ENCODE measurements around the gene PPIE. TPM values are rescaled to one million over a fixed set of nuclear protein-coding genes. Genes with fewer than 3 reads are reported as not detected.

The PPIE gene
- total RNA-seq: 43.5 to 45.5 TPM (median 45.2 TPM) in 3 replicates

GRCh38 chr1:39738622-39739366, at the start of gene PPIE:
Gene PPIE, plus strand, starts transcription at chr1:39738882. Its CDS starts 19 bp downstream, at chr1:39738901.
- H3K27ac Mint-ChIP-seq: peak within 1 kb of the TSS; percentile 93
- no peak for TF ChIP-seq CTCF (IDR thresholded peaks at IDR 0.05; ENCODE audit: unreplicated experiment)
- H3K27me3 Mint-ChIP-seq (ENCODE audit: low read depth): peaks cover 37% of the 10 kb centered on the region
- peaks cover 17% of the 10 kb centered on the region for H3K4me1 Mint-ChIP-seq
- H3K4me3 Mint-ChIP-seq: peak within 1 kb of the TSS; percentile 92
- H3K36me3 Mint-ChIP-seq: peaks cover 14% of the 10 kb centered on the region
- no peaks in the 10 kb centered on the region for H3K9me3 Mint-ChIP-seq
- DNase-seq (ENCODE audit: low spot score in 2 of 2, unreplicated experiment in 2 of 2): peak; percentile 79 to 85

GRCh38 chr1:39689214-39689613, 49.5 kb upstream of the PPIE start:
- Mint-ChIP-seq H3K27me3 (ENCODE audit: low read depth) (peaks cover 95% of the 10 kb centered on the region), H3K4me3 (no peak overlapping the region), H3K27ac (no peak overlapping the region), H3K9me3 (no peaks in the 10 kb centered on the region), H3K36me3 (no peaks in the 10 kb centered on the region), H3K4me1 (peaks cover 14% of the 10 kb centered on the region)
- no peak for DNase-seq (ENCODE audit: low spot score in 2 of 2, unreplicated experiment in 2 of 2)
- no peak for TF ChIP-seq CTCF (IDR thresholded peaks at IDR 0.05; ENCODE audit: unreplicated experiment)

- no peak overlapping the region for H3K27ac Mint-ChIP-seq
- H3K9me3 Mint-ChIP-seq: no peaks in the 10 kb centered on the region
- H3K36me3 Mint-ChIP-seq: no peaks in the 10 kb centered on the region
- DNase-seq (ENCODE audit: low spot score in 2 of 2, unreplicated experiment in 2 of 2): no peak
- peaks cover 95% of the 10 kb centered on the region for H3K27me3 Mint-ChIP-seq (ENCODE audit: low read depth)
- H3K4me1 Mint-ChIP-seq: peaks cover 14% of the 10 kb centered on the region
- TF ChIP-seq CTCF (IDR thresholded peaks at IDR 0.05; ENCODE audit: unreplicated experiment): no peak
- no peak overlapping the region for H3K4me3 Mint-ChIP-seq
These were observed 49.0 kb upstream of the PPIE start for GRCh38 chr1:39689635-39690034.

- peak overlapping the region; percentile 22 for H3K4me3 Mint-ChIP-seq
- no peaks in the 10 kb centered on the region for H3K36me3 Mint-ChIP-seq
- no peak for TF ChIP-seq CTCF (IDR thresholded peaks at IDR 0.05; ENCODE audit: unreplicated experiment)
- no peak for DNase-seq (ENCODE audit: low spot score in 2 of 2, unreplicated experiment in 2 of 2)
- peaks cover 16% of the 10 kb centered on the region for H3K4me1 Mint-ChIP-seq
- no peaks in the 10 kb centered on the region for H3K9me3 Mint-ChIP-seq
- H3K27me3 Mint-ChIP-seq (ENCODE audit: low read depth): peaks cover 95% of the 10 kb centered on the region
- H3K27ac Mint-ChIP-seq: no peak overlapping the region
These were observed 48.5 kb upstream of the PPIE start for GRCh38 chr1:39690225-39690624.

- no peak for DNase-seq (ENCODE audit: low spot score in 2 of 2, unreplicated experiment in 2 of 2)
- no peak for TF ChIP-seq CTCF (IDR thresholded peaks at IDR 0.05; ENCODE audit: unreplicated experiment)
- H3K4me3 Mint-ChIP-seq: peak overlapping the region; percentile 34
- H3K27me3 Mint-ChIP-seq (ENCODE audit: low read depth): peaks cover 95% of the 10 kb centered on the region
- H3K9me3 Mint-ChIP-seq: no peaks in the 10 kb centered on the region
- H3K27ac Mint-ChIP-seq: no peak overlapping the region
- peaks cover 17% of the 10 kb centered on the region for H3K4me1 Mint-ChIP-seq
- no peaks in the 10 kb centered on the region for H3K36me3 Mint-ChIP-seq
These were observed 47.8 kb upstream of the PPIE start for GRCh38 chr1:39690794-39691382.
